GM23338 (cell line): ENCODE results near the gene ETV6.

Source experiments
- CREB1 ChIP-seq: fragments of 250-450 bp; sonication (Bioruptor Pico); IDR thresholded peaks from 2 replicates; pipeline ENCODE4 v1.5.0; 2020; ENCODE audit warnings: low read depth, mild to moderate bottlenecking, moderate library complexity
- EZH2 ChIP-seq: fragments of 200-600 bp; sonication (generic); IDR thresholded peaks from one replicate; pipeline ENCODE4 v1.8.0; 2017; ENCODE audit warnings: antibody characterized with exemption, mild to moderate bottlenecking, low read depth; ENCODE audit not compliant: unreplicated experiment
- EZH2phosphoT487 ChIP-seq: fragments of 200-600 bp; sonication (generic); IDR thresholded peaks from one replicate; pipeline ENCODE4 v1.8.1; 2018; ENCODE audit warnings: antibody characterized with exemption; ENCODE audit not compliant: unreplicated experiment
- JUNB ChIP-seq: IDR thresholded peaks from one replicate; pipeline ENCODE4 v1.6.1; 2016; ENCODE audit warnings: antibody characterized with exemption; ENCODE audit not compliant: unreplicated experiment
- NANOG ChIP-seq: IDR thresholded peaks from 2 replicates; pipeline ENCODE4 v1.6.1; 2016; ENCODE audit warnings: antibody characterized with exemption, borderline replicate concordance
- POLR2AphosphoS5 ChIP-seq: IDR thresholded peaks from 2 replicates; pipeline ENCODE4 v1.6.1; 2016; ENCODE audit warnings: antibody characterized with exemption, low read depth
- STAT1 ChIP-seq: IDR thresholded peaks from one replicate; pipeline ENCODE4 v1.6.1; 2016; ENCODE audit warnings: antibody characterized with exemption; ENCODE audit not compliant: unreplicated experiment
- ZNF331 ChIP-seq: fragments of 250-450 bp; sonication (Bioruptor Pico); IDR thresholded peaks from 2 replicates; pipeline ENCODE4 v1.5.0; 2020; ENCODE audit warnings: low read depth, mild to moderate bottlenecking, moderate library complexity
- TF ChIP-seq, protein P1 (sequence below), 2 experiments: fragments of 200-600 bp in 1 of 2; sonication (generic) in 1 of 2; conservative IDR thresholded peaks; 2 replicates each; pipeline versions ENCODE4 v1.5.1 to v1.6.1; 2016 to 2017; ENCODE audit warnings: antibody characterized with exemption in 2 of 2, low read depth in 2 of 2, mild to moderate bottlenecking in 2 of 2, moderate library complexity in 1 of 2
- TF ChIP-seq, protein P2 (sequence below): IDR thresholded peaks from one replicate; pipeline ENCODE4 v1.6.1; 2018; ENCODE audit warnings: antibody characterized with exemption; ENCODE audit not compliant: unreplicated experiment
- TF ChIP-seq, protein P3 (sequence below): IDR thresholded peaks from 2 replicates; pipeline ENCODE4 v1.6.1; 2016; ENCODE audit warnings: antibody characterized with exemption

DNA sequence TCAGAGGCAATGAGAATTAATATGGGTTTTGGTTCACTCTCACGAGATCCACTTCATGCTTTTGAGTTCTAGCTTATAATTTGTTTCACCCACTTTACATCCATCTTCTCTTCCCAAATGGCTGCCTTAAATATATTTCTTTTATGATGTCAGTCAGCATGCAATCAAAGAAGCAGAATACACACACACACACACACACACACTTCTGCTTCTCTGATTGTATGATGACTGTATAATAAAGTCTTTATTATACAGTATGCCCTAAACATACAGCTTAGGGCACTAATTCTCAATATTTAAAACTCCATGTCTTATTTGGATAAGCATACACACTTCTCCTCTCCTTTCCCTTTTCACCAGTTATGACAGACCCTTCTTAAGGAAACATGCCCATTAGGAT is 6.7 kb upstream of the ETV6 start:
- TF ChIP-seq, protein P1, sequence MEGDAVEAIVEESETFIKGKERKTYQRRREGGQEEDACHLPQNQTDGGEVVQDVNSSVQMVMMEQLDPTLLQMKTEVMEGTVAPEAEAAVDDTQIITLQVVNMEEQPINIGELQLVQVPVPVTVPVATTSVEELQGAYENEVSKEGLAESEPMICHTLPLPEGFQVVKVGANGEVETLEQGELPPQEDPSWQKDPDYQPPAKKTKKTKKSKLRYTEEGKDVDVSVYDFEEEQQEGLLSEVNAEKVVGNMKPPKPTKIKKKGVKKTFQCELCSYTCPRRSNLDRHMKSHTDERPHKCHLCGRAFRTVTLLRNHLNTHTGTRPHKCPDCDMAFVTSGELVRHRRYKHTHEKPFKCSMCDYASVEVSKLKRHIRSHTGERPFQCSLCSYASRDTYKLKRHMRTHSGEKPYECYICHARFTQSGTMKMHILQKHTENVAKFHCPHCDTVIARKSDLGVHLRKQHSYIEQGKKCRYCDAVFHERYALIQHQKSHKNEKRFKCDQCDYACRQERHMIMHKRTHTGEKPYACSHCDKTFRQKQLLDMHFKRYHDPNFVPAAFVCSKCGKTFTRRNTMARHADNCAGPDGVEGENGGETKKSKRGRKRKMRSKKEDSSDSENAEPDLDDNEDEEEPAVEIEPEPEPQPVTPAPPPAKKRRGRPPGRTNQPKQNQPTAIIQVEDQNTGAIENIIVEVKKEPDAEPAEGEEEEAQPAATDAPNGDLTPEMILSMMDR (conservative IDR thresholded peaks at IDR 0.05; ENCODE audit: low read depth in 2 of 2) = no peak
- TF ChIP-seq JUNB (no peak), POLR2AphosphoS5 (no peak), EZH2 (no peak), EZH2phosphoT487 (no peak), STAT1 (no peak), NANOG (no peak), CREB1 (CRISPR knock-in tag) (no peak), ZNF331 (no peak)
- TF ChIP-seq, protein P2, sequence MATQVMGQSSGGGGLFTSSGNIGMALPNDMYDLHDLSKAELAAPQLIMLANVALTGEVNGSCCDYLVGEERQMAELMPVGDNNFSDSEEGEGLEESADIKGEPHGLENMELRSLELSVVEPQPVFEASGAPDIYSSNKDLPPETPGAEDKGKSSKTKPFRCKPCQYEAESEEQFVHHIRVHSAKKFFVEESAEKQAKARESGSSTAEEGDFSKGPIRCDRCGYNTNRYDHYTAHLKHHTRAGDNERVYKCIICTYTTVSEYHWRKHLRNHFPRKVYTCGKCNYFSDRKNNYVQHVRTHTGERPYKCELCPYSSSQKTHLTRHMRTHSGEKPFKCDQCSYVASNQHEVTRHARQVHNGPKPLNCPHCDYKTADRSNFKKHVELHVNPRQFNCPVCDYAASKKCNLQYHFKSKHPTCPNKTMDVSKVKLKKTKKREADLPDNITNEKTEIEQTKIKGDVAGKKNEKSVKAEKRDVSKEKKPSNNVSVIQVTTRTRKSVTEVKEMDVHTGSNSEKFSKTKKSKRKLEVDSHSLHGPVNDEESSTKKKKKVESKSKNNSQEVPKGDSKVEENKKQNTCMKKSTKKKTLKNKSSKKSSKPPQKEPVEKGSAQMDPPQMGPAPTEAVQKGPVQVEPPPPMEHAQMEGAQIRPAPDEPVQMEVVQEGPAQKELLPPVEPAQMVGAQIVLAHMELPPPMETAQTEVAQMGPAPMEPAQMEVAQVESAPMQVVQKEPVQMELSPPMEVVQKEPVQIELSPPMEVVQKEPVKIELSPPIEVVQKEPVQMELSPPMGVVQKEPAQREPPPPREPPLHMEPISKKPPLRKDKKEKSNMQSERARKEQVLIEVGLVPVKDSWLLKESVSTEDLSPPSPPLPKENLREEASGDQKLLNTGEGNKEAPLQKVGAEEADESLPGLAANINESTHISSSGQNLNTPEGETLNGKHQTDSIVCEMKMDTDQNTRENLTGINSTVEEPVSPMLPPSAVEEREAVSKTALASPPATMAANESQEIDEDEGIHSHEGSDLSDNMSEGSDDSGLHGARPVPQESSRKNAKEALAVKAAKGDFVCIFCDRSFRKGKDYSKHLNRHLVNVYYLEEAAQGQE = no peak
- TF ChIP-seq, protein P3, sequence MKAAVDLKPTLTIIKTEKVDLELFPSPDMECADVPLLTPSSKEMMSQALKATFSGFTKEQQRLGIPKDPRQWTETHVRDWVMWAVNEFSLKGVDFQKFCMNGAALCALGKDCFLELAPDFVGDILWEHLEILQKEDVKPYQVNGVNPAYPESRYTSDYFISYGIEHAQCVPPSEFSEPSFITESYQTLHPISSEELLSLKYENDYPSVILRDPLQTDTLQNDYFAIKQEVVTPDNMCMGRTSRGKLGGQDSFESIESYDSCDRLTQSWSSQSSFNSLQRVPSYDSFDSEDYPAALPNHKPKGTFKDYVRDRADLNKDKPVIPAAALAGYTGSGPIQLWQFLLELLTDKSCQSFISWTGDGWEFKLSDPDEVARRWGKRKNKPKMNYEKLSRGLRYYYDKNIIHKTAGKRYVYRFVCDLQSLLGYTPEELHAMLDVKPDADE = no peak
